ENCODE measurements around the gene CSRNP3.

The CSRNP3 gene

GRCh38 chr2:165471349-165471950, 2.0 kb downstream of the CSRNP3 start:
- no peak for DNase-seq

GRCh38 chr2:165472922-165473321, 3.4 kb downstream of the CSRNP3 start:
- no peak for DNase-seq

GRCh38 chr2:165474619-165475276, 5.2 kb downstream of the CSRNP3 start:
- DNase-seq, result no peak

- no peak for DNase-seq
Observed at GRCh38 chr2:165475277-165476004, 5.9 kb downstream of the CSRNP3 start.

- DNase-seq, result no peak
Observed at GRCh38 chr2:165479856-165480255, 10.4 kb downstream of the CSRNP3 start.

- DNase-seq, result no peak
Observed at GRCh38 chr2:165494573-165494972, 25.1 kb downstream of the CSRNP3 start.

- no peak for DNase-seq
Observed at GRCh38 chr2:165497659-165498317, 28.3 kb downstream of the CSRNP3 start.

- DNase-seq, result no peak
Observed at GRCh38 chr2:165499131-165499530, 29.6 kb downstream of the CSRNP3 start.

GRCh38 chr2:165500001-165500400, 30.5 kb downstream of the CSRNP3 start:
- DNase-seq, result no peak

GRCh38 chr2:165500816-165501215, 31.3 kb downstream of the CSRNP3 start:
- no peak for DNase-seq

- no peak for DNase-seq
Observed at GRCh38 chr2:165505514-165505913, 36.0 kb downstream of the CSRNP3 start.

- no peak for DNase-seq
Observed at GRCh38 chr2:165508927-165509326, 39.4 kb downstream of the CSRNP3 start.

- DNase-seq, result no peak
Observed at GRCh38 chr2:165513479-165513878, 44.0 kb downstream of the CSRNP3 start.

GRCh38 chr2:165518611-165519010, 49.1 kb downstream of the CSRNP3 start:
- DNase-seq, result no peak

GRCh38 chr2:165522719-165523118, 53.2 kb downstream of the CSRNP3 start:
- no peak for DNase-seq

GRCh38 chr2:165524720-165525119, 55.2 kb downstream of the CSRNP3 start:
- DNase-seq, result no peak

- no peak for DNase-seq
Observed at GRCh38 chr2:165528691-165529090, 59.2 kb downstream of the CSRNP3 start.

- DNase-seq, result no peak
Observed at GRCh38 chr2:165529130-165529529, 59.6 kb downstream of the CSRNP3 start.

GRCh38 chr2:165533331-165533730, 63.8 kb downstream of the CSRNP3 start:
- DNase-seq, result no peak

- no peak for DNase-seq
Observed at GRCh38 chr2:165535471-165535870, 66.0 kb downstream of the CSRNP3 start.

GRCh38 chr2:165536851-165537499, 67.5 kb downstream of the CSRNP3 start:
- DNase-seq, result no peak

- no peak for DNase-seq
Observed at GRCh38 chr2:165539985-165540384, 70.5 kb downstream of the CSRNP3 start.

GRCh38 chr2:165544897-165545296, 75.4 kb downstream of the CSRNP3 start:
- no peak for DNase-seq

Data from CD4-positive, alpha-beta T cell treated with Interleukin-4 for 1 hour (primary cell).